ENCODE data around the gene CYP2J2. TPM values are rescaled to one million over a fixed set of nuclear protein-coding genes. Genes with fewer than 3 reads are reported as not detected.

Gene CYP2J2
- total RNA-seq, 1 donor from 2014 or later = 0.11 TPM

DNA sequence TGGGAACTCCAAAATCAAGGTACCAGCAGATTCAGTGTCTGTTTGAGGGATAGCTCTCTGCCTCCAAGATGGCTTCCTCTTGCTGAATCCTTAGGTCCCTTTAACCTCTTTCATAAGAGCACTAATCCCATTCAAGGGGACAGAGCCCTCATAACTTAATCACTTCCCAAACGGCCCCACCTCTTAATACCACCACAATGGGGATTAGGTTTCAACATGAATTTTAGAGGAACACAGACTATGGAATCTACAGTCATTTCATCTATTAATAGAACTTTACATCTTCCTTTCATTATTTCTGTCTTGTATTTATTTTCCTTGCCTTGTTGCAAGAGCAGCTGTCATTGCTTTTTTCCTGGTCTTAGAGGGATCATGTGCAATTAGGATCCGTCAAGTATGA lies 81.5 kb downstream of the CYP2J2 start:
- DNase-seq (ENCODE audit: low spot score) = no peak
- no peaks in the 10 kb centered on the region for H3K36me3 Mint-ChIP-seq (ENCODE audit: low read depth)
- no peak overlapping the region for H3K4me3 Mint-ChIP-seq (ENCODE audit: low read depth)
- no peaks in the 10 kb centered on the region for H3K4me1 Mint-ChIP-seq (ENCODE audit: low read depth)
- no peak overlapping the region for H3K27ac Mint-ChIP-seq
- intact Hi-C loops (cut with micrococcal nuclease) = no loop called here
- no peaks in the 10 kb centered on the region for H3K9me3 Mint-ChIP-seq
- H3K27me3 Mint-ChIP-seq (ENCODE audit: low read depth) = no peaks in the 10 kb centered on the region

Other genes with a start within 250 kb of the CYP2J2 start
- 0.90 and 1.4 TPM in 2 replicates for gene HOOK1, start 111.8 kb downstream of the CYP2J2 start, total RNA-seq
- not detected in 2 replicates for gene C1orf87, start 147.0 kb upstream of the CYP2J2 start, total RNA-seq

All from activated T-helper 2 cell treated with anti-CD3 and anti-CD28 coated beads, Interferon-gamma antibody, Interleukin-2, Interleukin-4, amounts not matched to agents 10 μg/mL and 5 μg/mL and 100 μg/mL, durations not matched to agents 14 hours and 24 hours and 36 hours (primary cell).